ENCODE results near the gene CCDC122.

The CCDC122 gene

GRCh38 chr13:43799191-43799590, 80.3 kb downstream of the CCDC122 start:
- DNase-seq: no peak

- DNase-seq: no peak
Observed at GRCh38 chr13:43797869-43798268, 81.7 kb downstream of the CCDC122 start.

GRCh38 chr13:43797159-43797558, 82.4 kb downstream of the CCDC122 start:
- no peak for DNase-seq

- no peak for DNase-seq
Observed at GRCh38 chr13:43794416-43794815, 85.1 kb downstream of the CCDC122 start.

GRCh38 chr13:43792076-43792881, 87.3 kb downstream of the CCDC122 start:
- no peak for DNase-seq

GRCh38 chr13:43787997-43788396, 91.5 kb downstream of the CCDC122 start:
- DNase-seq: peak; percentile 57

GRCh38 chr13:43787518-43787891, 92.0 kb downstream of the CCDC122 start:
- no peak for DNase-seq

GRCh38 chr13:43786766-43787517, 92.6 kb downstream of the CCDC122 start, which contains the start of gene ENOX1:
Gene ENOX1, minus strand, starts transcription at chr13:43786972.
- peak; percentile 90 for DNase-seq

- no peak for DNase-seq
Observed at GRCh38 chr13:43786472-43786765, 93.1 kb downstream of the CCDC122 start.

Data from right forelimb (tissue), 1 donor.